K562 (cell line): ENCODE results near the gene BOLA3. TPM values are rescaled to one million over a fixed set of nuclear protein-coding genes. Genes with fewer than 3 reads are reported as not detected.
A peak's percentile ranks its signal among the peaks of the same experiment; 100 is the strongest.

ENCODE experiments used
- CBX8 ChIP-seq: fragments of 200-600 bp; sonication (generic); IDR thresholded peaks from 2 replicates; pipeline ENCODE4 v1.6.1; 2012; ENCODE audit warnings: borderline replicate concordance, mixed run types, low read depth, mild to moderate bottlenecking, moderate library complexity, mixed read lengths, low read length, control low read depth, inconsistent platforms; ENCODE audit not compliant: poor library complexity, severe bottlenecking; ENCODE audit errors: extremely low read depth
- CREB1 ChIP-seq, 2 experiments: sonication (generic) in 1 of 2; formaldehyde crosslinking in 1 of 2; IDR thresholded peaks; 2 replicates each; pipeline versions ENCODE4 v1.6.1 to v1.8.0; 2012 to 2022; ENCODE audit warnings: inconsistent platforms in 1 of 2, mild to moderate bottlenecking in 1 of 2, missing genetic modification reagents in 1 of 2, moderate library complexity in 1 of 2
- CREB3L1 ChIP-seq: fragments of 450-650 bp; IDR thresholded peaks from 2 replicates; pipeline ENCODE4 v1.6.1; 2014; ENCODE audit warnings: low read depth, mild to moderate bottlenecking, moderate library complexity, borderline replicate concordance
- FIP1L1 ChIP-seq: fragments of 200-400 bp; formaldehyde crosslinking; IDR thresholded peaks from 2 replicates; pipeline ENCODE4 v1.6.1; 2018; ENCODE audit warnings: mild to moderate bottlenecking, low read depth, low read length; ENCODE audit not compliant: poor library complexity, severe bottlenecking
- HNRNPUL1 ChIP-seq: fragments of 200-400 bp; formaldehyde crosslinking; IDR thresholded peaks from 2 replicates; pipeline ENCODE4 v1.6.1; 2017; ENCODE audit warnings: low read length
- IFI16 ChIP-seq: fragments of 250-450 bp; sonication (Bioruptor Pico); IDR thresholded peaks from 2 replicates; pipeline ENCODE4 v2.1.2; 2022; ENCODE audit warnings: mild to moderate bottlenecking, inconsistent platforms
- MYBL2 ChIP-seq, 2 experiments: fragments of 450-650 bp in 1 of 2; sonication (generic) in 1 of 2; formaldehyde crosslinking in 1 of 2; IDR thresholded peaks; 2 replicates each; pipeline versions ENCODE4 v1.6.1 to v1.8.1; 2017 to 2022; ENCODE audit warnings: borderline replicate concordance in 1 of 2, inconsistent platforms in 1 of 2, low read depth in 1 of 2, mild to moderate bottlenecking in 1 of 2, missing genetic modification reagents in 1 of 2, moderate library complexity in 1 of 2
- OTX1 ChIP-seq: fragments of 450-650 bp; formaldehyde crosslinking; IDR thresholded peaks from 2 replicates; pipeline ENCODE4 v1.4.0; 2022; ENCODE audit warnings: mild to moderate bottlenecking
- PML ChIP-seq: IDR thresholded peaks from 2 replicates; pipeline ENCODE4 v1.6.1; 2012; ENCODE audit warnings: low read length, inconsistent platforms
- RBFOX2 ChIP-seq: fragments of 200-400 bp; formaldehyde crosslinking; IDR thresholded peaks from 2 replicates; pipeline ENCODE4 v1.6.1; 2017; ENCODE audit warnings: low read depth, mild to moderate bottlenecking, low read length, moderate library complexity
- RFX5 ChIP-seq: IDR thresholded peaks from 2 replicates; pipeline ENCODE4 v1.6.1; 2011; ENCODE audit warnings: low read depth, mild to moderate bottlenecking, improper control_type of control experiment, low read length
- SMC3 ChIP-seq: conservative IDR thresholded peaks from 2 replicates; pipeline ENCODE4 v1.6.1; 2011; ENCODE audit warnings: low read depth, low read length, improper control_type of control experiment; ENCODE audit not compliant: insufficient read depth
- STAT5A ChIP-seq: IDR thresholded peaks from 2 replicates; pipeline ENCODE4 v1.6.1; 2012; ENCODE audit warnings: low read length, inconsistent platforms, borderline replicate concordance
- TCF7L2 ChIP-seq: fragments of 150-350 bp; IDR thresholded peaks from 2 replicates; pipeline ENCODE4 v1.6.1; 2016; ENCODE audit warnings: low read depth, mild to moderate bottlenecking, low read length, moderate library complexity
- YBX1 ChIP-seq: fragments of 450-650 bp; IDR thresholded peaks from 2 replicates; pipeline ENCODE4 v1.7.1; 2016; ENCODE audit warnings: mild to moderate bottlenecking
- ZBTB11 ChIP-seq, 3 experiments: fragments of 200-800 bp in 1 of 3; fragments of 250-450 bp in 1 of 3; fragments of 450-650 bp in 1 of 3; sonication (Bioruptor Pico) in 1 of 3; sonication (Bioruptor generic) in 1 of 3; formaldehyde crosslinking in 1 of 3; IDR thresholded peaks; 2 replicates each; pipeline versions ENCODE4 v1.6.1 to v1.8.0; 2016 to 2022; ENCODE audit warnings: mild to moderate bottlenecking in 2 of 3, missing genetic modification characterization in 2 of 3, missing compliant biosample characterization in 1 of 3, moderate library complexity in 1 of 3
- ZKSCAN1 ChIP-seq: fragments of 150-350 bp; IDR thresholded peaks from 2 replicates; pipeline ENCODE4 v1.6.1; 2016; ENCODE audit warnings: low read depth, low read length
- ZNF778 ChIP-seq: fragments of 450-650 bp; formaldehyde crosslinking; IDR thresholded peaks from 2 replicates; pipeline ENCODE4 v1.4.0; 2020; ENCODE audit warnings: mild to moderate bottlenecking, moderate library complexity
- polyA plus RNA-seq, 8 experiments: library from polyadenylated mRNA; depleted of rRNA in 4 of 8; stranded (reverse) in 5 of 8; unstranded in 3 of 8; fragments of >200 nt; fragmentation: Nextera tagmentation in 2 of 8; fragmentation: Illumina TruSeq in 1 of 8; extraction: Ambion mirVana in 2 of 8; extraction: Trizol in 1 of 8; gene quantifications; 2 replicates each; pipeline versions ENCODE4 v1.2.1 to v1.2.3, GENCODE V29; 2011 to 2014; ENCODE audit warnings: inconsistent platforms in 1 of 8, missing spikeins in 1 of 8
- total RNA-seq, 7 experiments: library from RNA; depleted of rRNA in 6 of 7; stranded (reverse); fragments of >200 nt in 6 of 7; fragmentation: Illumina TruSeq in 2 of 7; extraction: Trizol in 2 of 7; gene quantifications; 2 replicates each; pipeline versions ENCODE4 v1.2.1 to v1.2.3, GENCODE V29; 2011 to 2021; ENCODE audit warnings: low replicate concordance in 1 of 7
- TF ChIP-seq, protein P1 (sequence below): IDR thresholded peaks from 2 replicates; pipeline ENCODE4 v1.6.1; 2012; ENCODE audit warnings: low read depth, low read length, improper control_type of control experiment, borderline replicate concordance

Gene BOLA3
- total and polyA plus RNA-seq, 9 of the 15 experiments (the other 6 are each of a cell fraction or from before 2014, with no cell fraction given), result 149 to 619 (median 255) TPM

- TF ChIP-seq FIP1L1 (no peak), CREB1 (IDR thresholded peaks at IDR 0.05) (0 out of 2 replicates have a peak, but pooled peaks have one; percentile 17), CREB1 (CRISPR knock-in tag; IDR thresholded peaks at IDR 0.05) (no peak), ZNF778 (CRISPR knock-in tag) (no peak), STAT5A (no peak), ZKSCAN1 (no peak), RFX5 (no peak), TCF7L2 (no peak), YBX1 (no peak), CBX8 (no peak), HNRNPUL1 (no peak), IFI16 (CRISPR knock-in tag) (no peak), MYBL2 (IDR thresholded peaks at IDR 0.05; ENCODE audit: low read depth) (no peak), MYBL2 (CRISPR knock-in tag; IDR thresholded peaks at IDR 0.05; ENCODE audit: borderline replicate concordance) (no peak), RBFOX2 (peak; percentile 100), OTX1 (CRISPR knock-in tag) (0 out of 2 replicates have a peak, but pooled peaks have one; percentile 2), SMC3 (no peak), ZBTB11 (CRISPR knock-in tag; IDR thresholded peaks at IDR 0.05) (peak in 1 of 3 experiments; percentile 45; a peak in 2 of 6 replicates), CREB3L1 (peak; percentile 78), PML (peak; percentile 62; the same call in 1 of the 2 replicates)
- TF ChIP-seq, protein P1, sequence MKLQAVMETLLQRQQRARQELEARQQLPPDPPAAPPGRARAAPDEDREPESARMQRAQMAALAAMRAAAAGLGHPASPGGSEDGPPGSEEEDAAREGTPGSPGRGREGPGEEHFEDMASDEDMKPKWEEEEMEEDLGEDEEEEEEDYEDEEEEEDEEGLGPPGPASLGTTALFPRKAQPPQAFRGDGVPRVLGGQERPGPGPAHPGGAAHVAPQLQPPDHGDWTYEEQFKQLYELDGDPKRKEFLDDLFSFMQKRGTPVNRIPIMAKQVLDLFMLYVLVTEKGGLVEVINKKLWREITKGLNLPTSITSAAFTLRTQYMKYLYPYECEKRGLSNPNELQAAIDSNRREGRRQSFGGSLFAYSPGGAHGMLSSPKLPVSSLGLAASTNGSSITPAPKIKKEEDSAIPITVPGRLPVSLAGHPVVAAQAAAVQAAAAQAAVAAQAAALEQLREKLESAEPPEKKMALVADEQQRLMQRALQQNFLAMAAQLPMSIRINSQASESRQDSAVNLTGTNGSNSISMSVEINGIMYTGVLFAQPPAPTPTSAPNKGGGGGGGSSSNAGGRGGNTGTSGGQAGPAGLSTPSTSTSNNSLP, result no peak
These were observed 30.7 kb upstream of the BOLA3 start, which contains the start of gene MOB1A (continued) for GRCh38 chr2:74178211-74179062.
